Suprapubic skin (tissue), 4 donors: ENCODE measurements around the gene CCDC9B. TPM values are rescaled to one million over a fixed set of nuclear protein-coding genes. Genes with fewer than 3 reads are reported as not detected.

Source experiments
- DNase-seq, 2 donors: peaks; one replicate each; pipeline ENCODE4 v3.0.0-alpha.2; 2019; ENCODE audit warnings: low spot score in 2 of 2
- H3K27ac ChIP-seq: fragments of 200-600 bp; sonication (generic); one replicate; pipeline ENCODE4 v1.5.1; 2019
- H3K27me3 ChIP-seq: fragments of 200-600 bp; sonication (generic); one replicate; pipeline ENCODE4 v1.5.1; 2019
- H3K36me3 ChIP-seq: fragments of 200-600 bp; sonication (generic); one replicate; pipeline ENCODE4 v1.5.1; 2019
- H3K4me1 ChIP-seq: fragments of 200-600 bp; sonication (generic); one replicate; pipeline ENCODE4 v1.5.1; 2019
- H3K4me3 ChIP-seq: fragments of 200-600 bp; sonication (generic); one replicate; pipeline ENCODE4 v1.5.1; 2019; ENCODE audit warnings: mild to moderate bottlenecking
- H3K9me3 ChIP-seq: fragments of 200-600 bp; sonication (generic); one replicate; pipeline ENCODE4 v1.5.1; 2019
- EP300 ChIP-seq: sonication (generic); formaldehyde crosslinking; IDR thresholded peaks from one replicate; pipeline ENCODE4 v1.6.1; 2017; ENCODE audit warnings: antibody characterized with exemption
- POLR2A ChIP-seq, 2 donors: fragments of 450-650 bp; IDR thresholded peaks; one replicate each; pipeline ENCODE4 v1.6.1; 2017; ENCODE audit warnings: antibody characterized with exemption in 2 of 2, mild to moderate bottlenecking in 2 of 2, moderate library complexity in 2 of 2
- POLR2AphosphoS5 ChIP-seq, 3 donors: sonication (generic); formaldehyde crosslinking; IDR thresholded peaks; one replicate each; pipeline ENCODE4 v1.6.1; 2017; ENCODE audit warnings: antibody characterized with exemption in 3 of 3
- WGBS: methylation state at CpG from one replicate; pipeline ENCODE4 v1.1.5; 2018; 5-methylcytosine and 5-hydroxymethylcytosine counted together
- total RNA-seq, 4 donors: library from RNA; depleted of rRNA; stranded (reverse); fragments of >200 nt; gene quantifications; one replicate each; pipeline ENCODE4 v1.1.0, GENCODE V29; 2016
- TF ChIP-seq, protein P1 (sequence below), 2 donors: fragments of 200-600 bp in 1 of 2; fragments of 450-650 bp in 1 of 2; sonication (generic) in 1 of 2; IDR thresholded peaks; one replicate each; pipeline ENCODE4 v1.5.1; 2016 to 2019; ENCODE audit warnings: antibody characterized with exemption in 2 of 2, mild to moderate bottlenecking in 1 of 2, moderate library complexity in 1 of 2

Gene CCDC9B
- total RNA-seq, 4 donors from 2014 or later: 6.1 to 47.9 (median 10.9) TPM

DNA sequence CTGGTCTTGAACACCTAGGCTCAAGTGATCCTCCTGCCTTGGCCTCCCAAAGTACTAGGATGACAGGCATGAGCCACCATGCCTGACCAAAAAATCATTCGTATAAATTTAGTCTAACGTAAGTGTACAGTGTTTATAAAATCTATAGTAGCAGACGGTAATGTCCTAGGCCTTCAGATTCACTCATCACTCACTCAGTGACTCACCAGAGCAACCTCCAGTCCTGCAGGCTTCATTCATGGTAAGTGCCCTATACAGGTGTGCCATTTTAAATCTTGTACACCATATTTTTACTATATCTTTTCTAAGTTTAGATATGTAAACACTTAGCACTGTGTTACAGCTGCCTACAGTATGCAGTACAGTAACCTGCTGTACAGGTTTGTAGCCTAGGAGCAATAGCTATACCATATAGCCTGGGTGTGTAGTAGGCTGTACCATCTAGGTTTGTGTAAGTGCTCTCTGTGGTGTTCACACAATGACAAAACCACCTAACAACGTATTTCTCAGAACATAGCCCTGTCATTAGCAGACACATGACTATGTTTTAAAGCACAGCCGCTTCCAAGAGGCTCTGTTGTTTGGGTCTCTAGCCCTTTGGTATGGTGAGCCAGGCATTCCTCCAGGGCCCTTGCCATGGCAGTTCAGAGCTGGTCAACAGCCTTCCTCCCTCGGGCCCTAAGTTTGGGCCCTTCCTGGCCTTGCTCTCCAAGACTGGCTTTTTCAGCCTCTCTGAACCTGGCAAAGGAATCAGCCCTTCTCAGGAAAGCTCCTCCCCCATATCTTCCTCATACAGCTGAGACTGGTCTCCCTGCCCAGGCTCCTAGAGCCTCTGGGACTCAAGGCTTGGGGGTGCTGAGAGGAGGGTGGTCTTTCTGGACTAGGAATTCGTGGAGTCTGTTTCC is 1.9 kb upstream of the CCDC9B start:
- Histone ChIP-seq H3K9me3 (no peaks in the 10 kb centered on the region), H3K4me3 (no peak overlapping the region), H3K27me3 (no peaks in the 10 kb centered on the region), H3K4me1 (peaks cover 70% of the 10 kb centered on the region), H3K27ac (peak overlapping the region; percentile 22), H3K36me3 (no peaks in the 10 kb centered on the region)
- TF ChIP-seq POLR2AphosphoS5 (IDR thresholded peaks at IDR 0.05) (no peak), EP300 (no peak), POLR2A (IDR thresholded peaks at IDR 0.05) (no peak)
- TF ChIP-seq, protein P1, sequence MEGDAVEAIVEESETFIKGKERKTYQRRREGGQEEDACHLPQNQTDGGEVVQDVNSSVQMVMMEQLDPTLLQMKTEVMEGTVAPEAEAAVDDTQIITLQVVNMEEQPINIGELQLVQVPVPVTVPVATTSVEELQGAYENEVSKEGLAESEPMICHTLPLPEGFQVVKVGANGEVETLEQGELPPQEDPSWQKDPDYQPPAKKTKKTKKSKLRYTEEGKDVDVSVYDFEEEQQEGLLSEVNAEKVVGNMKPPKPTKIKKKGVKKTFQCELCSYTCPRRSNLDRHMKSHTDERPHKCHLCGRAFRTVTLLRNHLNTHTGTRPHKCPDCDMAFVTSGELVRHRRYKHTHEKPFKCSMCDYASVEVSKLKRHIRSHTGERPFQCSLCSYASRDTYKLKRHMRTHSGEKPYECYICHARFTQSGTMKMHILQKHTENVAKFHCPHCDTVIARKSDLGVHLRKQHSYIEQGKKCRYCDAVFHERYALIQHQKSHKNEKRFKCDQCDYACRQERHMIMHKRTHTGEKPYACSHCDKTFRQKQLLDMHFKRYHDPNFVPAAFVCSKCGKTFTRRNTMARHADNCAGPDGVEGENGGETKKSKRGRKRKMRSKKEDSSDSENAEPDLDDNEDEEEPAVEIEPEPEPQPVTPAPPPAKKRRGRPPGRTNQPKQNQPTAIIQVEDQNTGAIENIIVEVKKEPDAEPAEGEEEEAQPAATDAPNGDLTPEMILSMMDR (IDR thresholded peaks at IDR 0.05): no peak
- 64% methylated on average over 7 of the region's 7 CpGs for WGBS
- DNase-seq: no peak

DNA sequence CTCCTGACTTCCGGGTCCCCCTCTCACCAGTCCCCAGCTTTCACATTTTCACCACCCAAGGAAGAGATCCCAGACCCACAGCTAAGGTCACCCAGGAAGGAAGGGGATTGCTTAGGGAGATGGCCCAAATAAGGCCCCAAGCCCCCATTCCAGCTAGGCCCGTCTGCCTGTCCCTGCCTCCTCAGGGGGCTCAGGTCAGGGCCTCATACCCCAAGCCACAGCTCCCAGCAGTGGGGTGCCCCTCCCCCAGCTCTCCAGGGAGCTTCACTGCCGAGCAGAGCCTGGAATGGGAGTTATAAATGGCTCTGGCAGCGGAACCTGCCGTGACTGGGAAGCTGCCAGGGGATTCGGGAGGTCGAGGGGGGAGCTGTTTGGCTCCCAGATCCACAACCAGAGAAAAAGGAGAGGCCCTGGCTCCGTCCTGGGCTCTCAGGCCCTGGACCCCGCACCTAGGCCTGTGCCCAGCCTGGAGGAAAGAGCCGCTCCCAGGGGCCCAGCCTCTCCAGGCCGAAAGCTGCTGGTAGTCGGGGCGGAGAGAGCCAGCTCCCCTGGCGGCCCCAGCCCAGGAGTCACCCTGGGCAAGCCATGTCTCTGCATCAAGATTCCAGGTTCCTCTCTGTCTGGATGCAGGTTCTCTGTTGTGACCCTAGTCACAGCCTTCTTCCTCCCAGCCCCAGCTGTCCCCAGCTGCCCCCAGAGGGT is 550 bp downstream of the CCDC9B start:
- H3K27me3 ChIP-seq: no peaks in the 10 kb centered on the region
- TF ChIP-seq, protein P1 (IDR thresholded peaks at IDR 0.05): no peak
- TF ChIP-seq POLR2A (IDR thresholded peaks at IDR 0.05): no peak
- no peak for TF ChIP-seq POLR2AphosphoS5 (IDR thresholded peaks at IDR 0.05)
- no peak for TF ChIP-seq EP300
- H3K9me3 ChIP-seq: no peaks in the 10 kb centered on the region
- no peaks in the 10 kb centered on the region for H3K36me3 ChIP-seq
- H3K4me3 ChIP-seq: peak overlapping the region; percentile 38
- DNase-seq: no peak
- peak overlapping the region; percentile 86 for H3K27ac ChIP-seq
- peaks cover 79% of the 10 kb centered on the region for H3K4me1 ChIP-seq
- 20% methylated on average over 1 of the region's 14 CpGs for WGBS

DNA sequence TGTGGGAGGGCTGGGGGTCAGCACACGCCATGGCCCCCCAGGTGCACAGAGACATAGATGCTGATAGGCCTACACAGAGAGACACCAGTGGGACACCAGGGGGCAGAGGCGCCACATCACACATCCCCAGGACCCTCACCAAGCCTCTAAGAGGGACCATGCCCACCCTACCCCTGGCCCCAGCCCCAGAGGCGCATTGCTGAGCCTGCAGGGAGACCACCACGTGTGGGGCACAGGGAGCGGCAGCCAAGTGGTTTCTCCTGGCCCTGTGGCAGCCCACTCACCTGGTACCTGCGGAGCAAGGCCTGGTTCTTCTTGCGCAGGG is 1.2 kb downstream of the CCDC9B start:
- no peak for DNase-seq
- Histone ChIP-seq H3K4me3 (peak overlapping the region; percentile 38), H3K9me3 (no peaks in the 10 kb centered on the region), H3K27ac (peak overlapping the region; percentile 86), H3K27me3 (no peaks in the 10 kb centered on the region), H3K36me3 (no peaks in the 10 kb centered on the region), H3K4me1 (peaks cover 81% of the 10 kb centered on the region)
- TF ChIP-seq, protein P1 (IDR thresholded peaks at IDR 0.05): no peak
- TF ChIP-seq POLR2AphosphoS5 (IDR thresholded peaks at IDR 0.05) (no peak), POLR2A (IDR thresholded peaks at IDR 0.05) (no peak), EP300 (no peak)
- whole genome bisulfite sequencing: 68% methylated on average over 3 of the region's 7 CpGs

DNA sequence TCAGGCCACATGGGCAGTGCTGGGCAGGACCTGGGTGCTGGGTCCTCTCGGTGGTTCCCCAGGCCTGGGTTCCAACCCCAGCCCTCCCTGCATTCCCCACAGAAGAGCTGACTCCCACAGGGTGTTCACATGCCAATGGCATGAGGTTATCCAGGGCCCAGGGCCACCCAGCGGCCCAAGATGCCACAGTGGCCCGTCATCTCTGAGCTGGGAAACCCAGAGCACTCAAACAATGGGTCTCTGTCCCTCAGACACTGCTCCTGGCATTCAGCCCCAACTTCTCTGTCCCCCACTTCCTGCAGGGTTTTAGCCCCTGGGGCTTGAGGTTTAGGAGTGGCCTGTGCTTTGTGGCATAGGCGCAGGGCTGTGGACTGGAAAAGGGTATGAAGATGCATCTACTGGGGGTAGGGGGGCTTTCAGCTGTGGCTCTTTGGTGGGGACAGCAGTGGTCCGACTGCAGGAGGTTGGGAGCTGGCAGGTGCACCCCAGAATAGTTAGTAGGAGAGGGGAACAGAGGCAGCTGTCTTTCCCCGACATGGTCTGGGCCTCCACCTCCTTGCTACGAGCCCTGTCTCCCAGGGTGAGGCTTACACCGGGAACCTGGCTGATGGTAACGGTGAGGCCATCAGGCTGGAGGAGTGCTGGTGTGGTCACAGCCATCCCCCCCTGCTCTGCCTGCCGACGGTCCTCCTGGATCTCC is 1.7 kb downstream of the CCDC9B start:
- H3K4me3 ChIP-seq: peak overlapping the region; percentile 38

More for the DNA sequence above, 1.7 kb downstream of the CCDC9B start:
- 71% methylated on average over 7 of the region's 11 CpGs for WGBS
- DNase-seq: no peak
- peaks cover 83% of the 10 kb centered on the region for H3K4me1 ChIP-seq
- no peaks in the 10 kb centered on the region for H3K9me3 ChIP-seq
- no peaks in the 10 kb centered on the region for H3K36me3 ChIP-seq
- H3K27me3 ChIP-seq: no peaks in the 10 kb centered on the region
- TF ChIP-seq, protein P1 (IDR thresholded peaks at IDR 0.05): no peak
- TF ChIP-seq POLR2AphosphoS5 (IDR thresholded peaks at IDR 0.05): no peak
- no peak for TF ChIP-seq EP300
- TF ChIP-seq POLR2A (IDR thresholded peaks at IDR 0.05): no peak
- H3K27ac ChIP-seq: peak overlapping the region; percentile 86
